CD14-positive monocyte (primary cell): Measurements from ENCODE around the gene CACNA1D. TPM values are rescaled to one million over a fixed set of nuclear protein-coding genes. Genes with fewer than 3 reads are reported as not detected.

ENCODE experiments used
- DNase-seq, 3 donors: peaks; one replicate each; pipeline ENCODE4 v3.0.0-alpha.2; 2011 to 2022
- H2AFZ ChIP-seq: 2 replicates; pipeline ENCODE4 v1.6.0; 2012; ENCODE audit warnings: mild to moderate bottlenecking, low read depth, low read length, inconsistent platforms; ENCODE audit not compliant: insufficient read depth, poor library complexity, severe bottlenecking
- H3K27ac ChIP-seq, 2 donors: 1 replicate in 1 of 2; 2 replicates in 1 of 2; pipeline ENCODE4 v1.5.1; 2012 to 2013; ENCODE audit warnings: low read length in 2 of 2, control low read depth in 1 of 2, inconsistent platforms in 1 of 2, low read depth in 1 of 2, mild to moderate bottlenecking in 1 of 2
- H3K27me3 ChIP-seq, 2 donors: one replicate each; pipeline versions ENCODE4 v1.6.0 to v1.6.1; 2011 to 2013; ENCODE audit warnings: low read length in 2 of 2; ENCODE audit not compliant: control insufficient read depth in 2 of 2, insufficient read depth in 2 of 2
- H3K36me3 ChIP-seq, 2 donors: replicated peaks in 1 of 2; 1 replicate in 1 of 2; 2 replicates in 1 of 2; pipeline versions ENCODE4 v1.5.1 to v1.6.1; 2012 to 2013; ENCODE audit warnings: low read length in 2 of 2, control low read depth in 1 of 2, inconsistent platforms in 1 of 2, mild to moderate bottlenecking in 1 of 2; ENCODE audit not compliant: insufficient read depth in 2 of 2, control insufficient read depth in 1 of 2
- H3K4me1 ChIP-seq, 2 donors: 1 replicate in 1 of 2; 2 replicates in 1 of 2; pipeline versions ENCODE4 v1.5.1 to v1.6.1; 2012 to 2013; ENCODE audit warnings: low read length in 2 of 2, control low read depth in 1 of 2, inconsistent platforms in 1 of 2, mild to moderate bottlenecking in 1 of 2, moderate library complexity in 1 of 2; ENCODE audit not compliant: insufficient read depth in 2 of 2, control insufficient read depth in 1 of 2
- H3K4me2 ChIP-seq: replicated peaks from 2 replicates; pipeline ENCODE3; 2012; ENCODE audit warnings: low read length, moderate library complexity, mild to moderate bottlenecking; ENCODE audit not compliant: poor library complexity, severe bottlenecking; ENCODE audit errors: extremely low read depth
- H3K4me3 ChIP-seq, 3 experiments: fragments of 200-600 bp in 1 of 3; sonication (generic) in 1 of 3; replicated peaks in 1 of 3; 1 replicate in 2 of 3; 2 replicates in 1 of 3; pipeline ENCODE4 v1.5.1; 2011 to 2013; ENCODE audit warnings: low read length in 3 of 3, mild to moderate bottlenecking in 3 of 3, control low read depth in 2 of 3, low read depth in 2 of 3, inconsistent platforms in 1 of 3, moderate library complexity in 1 of 3
- H3K79me2 ChIP-seq: 2 replicates; pipeline ENCODE4 v1.6.0; 2012; ENCODE audit warnings: mild to moderate bottlenecking, control low read depth, inconsistent platforms, low read length, moderate library complexity; ENCODE audit not compliant: insufficient read depth
- H3K9ac ChIP-seq: 2 replicates; pipeline ENCODE4 v1.6.0; 2017; ENCODE audit warnings: low read length, mild to moderate bottlenecking; ENCODE audit not compliant: insufficient read depth, poor library complexity, severe bottlenecking
- H3K9me3 ChIP-seq, 2 donors: replicated peaks in 1 of 2; 1 replicate in 1 of 2; 2 replicates in 1 of 2; pipeline versions ENCODE4 v1.5.1 to v1.6.1; 2012 to 2013; ENCODE audit warnings: low read length in 2 of 2, control low read depth in 1 of 2; ENCODE audit not compliant: control insufficient read depth in 1 of 2, insufficient read depth in 1 of 2
- H4K20me1 ChIP-seq: 2 replicates; pipeline ENCODE4 v1.6.0; 2012; ENCODE audit warnings: mild to moderate bottlenecking, low read length, control low read depth, moderate library complexity; ENCODE audit not compliant: insufficient read depth
- H3K27ac Mint-ChIP-seq, 7 donors: one replicate each; pipeline ENCODE4 v1.8.0; 2020; ENCODE audit warnings: mild to moderate bottlenecking in 7 of 7, mixed read lengths in 7 of 7, moderate library complexity in 6 of 7, inconsistent platforms in 2 of 7
- H3K27me3 Mint-ChIP-seq, 3 donors: one replicate each; pipeline ENCODE4 v1.8.0; 2021 to 2022; ENCODE audit warnings: low read depth in 3 of 3, mild to moderate bottlenecking in 3 of 3, mixed read lengths in 3 of 3, moderate library complexity in 3 of 3, inconsistent platforms in 1 of 3
- H3K36me3 Mint-ChIP-seq, 2 donors: one replicate each; pipeline ENCODE4 v1.8.0; 2020; ENCODE audit warnings: mixed read lengths in 2 of 2, inconsistent platforms in 1 of 2, mild to moderate bottlenecking in 1 of 2
- H3K4me1 Mint-ChIP-seq: one replicate; pipeline ENCODE4 v1.8.0; 2020; ENCODE audit warnings: mild to moderate bottlenecking, mixed read lengths
- H3K4me3 Mint-ChIP-seq, 2 donors: one replicate each; pipeline ENCODE4 v1.8.0; 2020; ENCODE audit warnings: mild to moderate bottlenecking in 2 of 2, mixed read lengths in 2 of 2, moderate library complexity in 1 of 2
- H3K9me3 Mint-ChIP-seq, 7 donors: one replicate each; pipeline ENCODE4 v1.8.0; 2020 to 2022; ENCODE audit warnings: mixed read lengths in 7 of 7, mild to moderate bottlenecking in 6 of 7, moderate library complexity in 6 of 7, inconsistent platforms in 2 of 7
- CTCF ChIP-seq: fragments of 200-600 bp; IDR thresholded peaks from one replicate; pipeline ENCODE4 v1.8.0; 2022; ENCODE audit warnings: antibody characterized with exemption, mild to moderate bottlenecking
- WGBS: methylation state at CpG from one replicate; pipeline ENCODE4 v1.1.5; 2013; ENCODE audit warnings: missing lambda C conversion rate; ENCODE audit not compliant: insufficient coverage; 5-methylcytosine and 5-hydroxymethylcytosine counted together
- intact Hi-C, 2 donors: fragments of 100-400 bp; cut with micrococcal nuclease; formaldehyde crosslinking; loops; one replicate each; pipeline versions ENCODE4 v1.15.0 to v1.15.1; 2023
- polyA plus RNA-seq, 3 donors: library from polyadenylated mRNA; depleted of rRNA in 1 of 3; unstranded in 2 of 3; stranded (reverse) in 1 of 3; fragments of 300-500 nt in 2 of 3; fragments of >200 nt in 1 of 3; fragmentation: Illumina TruSeq in 2 of 3; gene quantifications; 1 replicate in 2 of 3; 2 replicates in 1 of 3; pipeline ENCODE4 v1.2.3, GENCODE V29; 2012 to 2021

The CACNA1D gene
- polyA plus RNA-seq, 3 donors = 0.29 to 1.2 (median 0.98) TPM

- Histone ChIP-seq H3K27me3 (no peaks in the 10 kb centered on the region), H2AFZ (peak overlapping the region; percentile 47), H3K4me1 (peaks cover 41 to 43% of the 10 kb centered on the region in 2 donors), H3K9me3 (no peaks in the 10 kb centered on the region), H4K20me1 (no peaks in the 10 kb centered on the region), H3K27ac (peak overlapping the region in 1 of 2 donors; percentile 72), H3K4me2 (peak overlapping the region; percentile 62), H3K9ac (no peak overlapping the region), H3K36me3 (no peaks in the 10 kb centered on the region), H3K79me2 (no peaks in the 10 kb centered on the region), H3K4me3 (peak overlapping the region in 1 of 3 experiments; percentile 64)
- WGBS = 76% methylated on average over 2 of the region's 5 CpGs
- Mint-ChIP-seq H3K36me3 (no peaks in the 10 kb centered on the region), H3K4me1 (peaks cover 38% of the 10 kb centered on the region), H3K27ac (peak overlapping the region in 5 of 7 donors; percentile 41 to 81 (median 58)), H3K9me3 (peaks cover 0 to 14% (median 4%) of the 10 kb centered on the region in 7 donors), H3K27me3 (peaks cover 6 to 27% (median 10%) of the 10 kb centered on the region in 3 donors), H3K4me3 (no peak overlapping the region)
- no peak for TF ChIP-seq CTCF
- intact Hi-C loops = no loop called here
- DNase-seq = no peak
Observed at GRCh38 chr3:53612508-53612907, 118.1 kb downstream of the CACNA1D start.

- H2AFZ ChIP-seq = peak overlapping the region; percentile 0
- TF ChIP-seq CTCF = no peak
- peak overlapping the region; percentile 66 to 90 (median 81) for H3K27ac Mint-ChIP-seq
Observed at GRCh38 chr3:53613125-53613524, 118.7 kb downstream of the CACNA1D start.

More at GRCh38 chr3:53613125-53613524, 118.7 kb downstream of the CACNA1D start:
- Mint-ChIP-seq H3K9me3 (peaks cover 0 to 14% (median 4%) of the 10 kb centered on the region in 7 donors), H3K36me3 (no peaks in the 10 kb centered on the region), H3K4me3 (peak overlapping the region; percentile 27 to 80), H3K4me1 (peaks cover 38% of the 10 kb centered on the region), H3K27me3 (peaks cover 9 to 27% (median 12%) of the 10 kb centered on the region in 3 donors)
- no peaks in the 10 kb centered on the region for H4K20me1 ChIP-seq
- H3K9ac ChIP-seq = no peak overlapping the region
- peak overlapping the region in 2 of 3 experiments; percentile 25 to 64 for H3K4me3 ChIP-seq
- H3K9me3 ChIP-seq = no peaks in the 10 kb centered on the region
- peaks cover 41 to 43% of the 10 kb centered on the region in 2 donors for H3K4me1 ChIP-seq
- peak overlapping the region in 1 of 2 donors; percentile 72 for H3K27ac ChIP-seq
- peaks cover 0 to 3% of the 10 kb centered on the region in 2 donors for H3K27me3 ChIP-seq
- no peaks in the 10 kb centered on the region for H3K36me3 ChIP-seq
- intact Hi-C loops = no loop called here
- peak; percentile 63 to 78 (median 76) for DNase-seq
- WGBS = no CpG with 5 or more reads among the region's 3 CpGs
- H3K4me2 ChIP-seq = peak overlapping the region; percentile 62
- no peaks in the 10 kb centered on the region for H3K79me2 ChIP-seq
